HG03457 (cell line): ENCODE results near the gene KRT33A.

Experiments used
- ATAC-seq: cut with Tn5 transposase; IDR thresholded peaks from one replicate; pipeline ENCODE4 v1.9.1; 2021; ENCODE audit warnings: moderate number of reproducible peaks; ENCODE audit not compliant: unreplicated experiment

KRT33A gene

DNA sequence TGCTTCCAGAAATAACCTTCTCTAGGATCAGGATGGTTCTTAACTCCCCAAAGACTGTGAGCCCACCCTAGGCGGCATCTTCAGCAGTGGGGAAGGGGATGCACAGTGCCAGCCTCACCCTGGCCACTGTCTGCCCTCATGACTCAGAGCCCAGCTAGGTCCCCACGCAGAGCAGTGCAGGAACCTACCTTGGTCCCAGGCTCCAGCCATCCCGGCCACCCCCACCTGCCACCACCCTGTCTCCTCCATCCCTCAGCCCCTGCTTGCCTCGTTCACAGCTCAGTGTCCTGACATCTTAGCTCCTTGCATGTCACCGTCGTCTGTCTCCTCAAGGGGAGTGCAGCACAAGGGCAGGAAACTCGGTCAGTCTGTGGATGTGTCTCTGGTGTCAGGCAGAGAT, 19.0 kb downstream of the KRT33A start:
- no peak for ATAC-seq

- no peak for ATAC-seq
These were observed 21.2 kb downstream of the KRT33A start for GRCh38 chr17:41329279-41329948.

GRCh38 chr17:41328207-41328606, 22.4 kb downstream of the KRT33A start:
- no peak for ATAC-seq

DNA sequence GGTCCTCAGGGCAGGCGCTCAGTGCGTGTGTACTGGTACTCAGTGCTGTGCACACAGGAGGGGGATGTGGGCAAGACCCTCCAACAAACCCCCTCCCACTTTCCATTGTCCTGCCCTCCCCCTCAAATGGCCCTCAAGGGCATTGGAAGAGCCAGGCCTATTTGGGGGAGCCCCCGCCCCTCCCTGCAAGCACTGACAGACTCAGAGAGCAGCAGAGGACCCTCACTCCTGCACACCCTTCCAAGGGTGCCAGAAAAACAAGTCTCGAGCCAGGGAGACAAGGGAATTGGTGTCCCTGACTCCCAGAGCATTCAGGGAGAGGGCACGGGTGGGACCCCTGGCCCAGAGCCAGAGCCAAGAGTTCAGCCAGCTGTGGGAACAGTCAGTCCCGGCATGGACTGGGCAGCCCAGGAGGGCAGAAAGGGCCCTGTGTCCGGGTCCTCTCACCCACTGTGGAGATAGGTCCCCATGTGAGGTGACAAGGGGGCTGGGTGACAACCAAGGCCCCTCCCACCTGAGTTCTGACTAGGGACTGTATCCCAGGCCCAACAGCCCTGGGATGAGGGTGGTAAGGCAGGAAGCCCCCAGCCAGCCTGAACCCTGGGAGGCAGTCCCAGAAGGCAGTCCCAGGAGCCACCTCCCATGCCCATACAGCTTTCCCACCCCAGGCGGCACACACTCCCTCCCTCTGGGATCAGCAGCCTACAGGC, 23.1 kb downstream of the KRT33A start:
- no peak for ATAC-seq

- no peak for ATAC-seq
These were observed 24.2 kb downstream of the KRT33A start for GRCh38 chr17:41326173-41327145.

GRCh38 chr17:41325611-41326010, 25.0 kb downstream of the KRT33A start:
- ATAC-seq, result no peak

- ATAC-seq, result no peak
These were observed 25.5 kb downstream of the KRT33A start for GRCh38 chr17:41325126-41325525.

DNA sequence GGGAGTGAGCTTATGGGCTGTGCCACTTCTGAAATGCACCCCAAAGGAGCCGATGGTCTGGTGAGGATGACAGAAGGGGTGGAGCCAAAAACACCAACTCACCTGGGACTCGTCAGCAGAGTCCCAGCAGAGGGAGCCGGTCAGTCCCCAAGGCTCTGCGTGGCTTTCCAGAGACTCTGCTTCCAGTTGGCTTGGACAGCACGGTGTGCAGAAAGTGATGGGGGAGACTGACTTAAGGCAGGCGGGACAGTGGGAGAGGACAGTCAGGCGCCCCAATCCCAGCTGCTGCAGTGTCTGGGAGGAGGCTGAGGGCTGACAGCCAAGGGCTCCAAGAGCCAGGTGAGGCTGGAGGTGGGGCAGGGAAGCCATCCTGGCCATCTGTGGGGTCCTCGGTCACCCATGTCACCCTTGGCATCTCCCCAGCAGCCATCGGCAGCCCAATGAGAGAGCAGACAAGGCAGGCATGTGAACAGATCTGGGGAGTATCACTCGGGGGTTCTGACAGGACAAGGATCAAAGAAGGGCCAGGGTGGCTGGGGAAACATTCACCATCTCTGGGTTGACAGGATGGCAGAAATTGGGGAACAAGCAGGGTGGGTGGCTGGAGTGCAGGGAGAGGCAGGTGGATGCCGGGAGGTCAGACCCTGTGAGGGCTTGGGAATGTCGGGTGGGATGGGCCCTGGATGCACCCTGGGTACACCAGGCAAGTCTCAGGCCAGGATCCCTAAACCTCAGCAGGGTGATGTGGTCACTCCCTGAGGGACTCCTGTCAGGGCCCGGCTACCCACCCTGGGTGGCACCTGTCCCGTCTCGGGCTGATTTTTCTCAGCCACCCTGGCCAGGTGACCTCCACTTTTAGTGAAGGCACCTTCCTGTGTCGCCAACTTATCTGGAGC, 26.2 kb downstream of the KRT33A start:
- no peak for ATAC-seq

DNA sequence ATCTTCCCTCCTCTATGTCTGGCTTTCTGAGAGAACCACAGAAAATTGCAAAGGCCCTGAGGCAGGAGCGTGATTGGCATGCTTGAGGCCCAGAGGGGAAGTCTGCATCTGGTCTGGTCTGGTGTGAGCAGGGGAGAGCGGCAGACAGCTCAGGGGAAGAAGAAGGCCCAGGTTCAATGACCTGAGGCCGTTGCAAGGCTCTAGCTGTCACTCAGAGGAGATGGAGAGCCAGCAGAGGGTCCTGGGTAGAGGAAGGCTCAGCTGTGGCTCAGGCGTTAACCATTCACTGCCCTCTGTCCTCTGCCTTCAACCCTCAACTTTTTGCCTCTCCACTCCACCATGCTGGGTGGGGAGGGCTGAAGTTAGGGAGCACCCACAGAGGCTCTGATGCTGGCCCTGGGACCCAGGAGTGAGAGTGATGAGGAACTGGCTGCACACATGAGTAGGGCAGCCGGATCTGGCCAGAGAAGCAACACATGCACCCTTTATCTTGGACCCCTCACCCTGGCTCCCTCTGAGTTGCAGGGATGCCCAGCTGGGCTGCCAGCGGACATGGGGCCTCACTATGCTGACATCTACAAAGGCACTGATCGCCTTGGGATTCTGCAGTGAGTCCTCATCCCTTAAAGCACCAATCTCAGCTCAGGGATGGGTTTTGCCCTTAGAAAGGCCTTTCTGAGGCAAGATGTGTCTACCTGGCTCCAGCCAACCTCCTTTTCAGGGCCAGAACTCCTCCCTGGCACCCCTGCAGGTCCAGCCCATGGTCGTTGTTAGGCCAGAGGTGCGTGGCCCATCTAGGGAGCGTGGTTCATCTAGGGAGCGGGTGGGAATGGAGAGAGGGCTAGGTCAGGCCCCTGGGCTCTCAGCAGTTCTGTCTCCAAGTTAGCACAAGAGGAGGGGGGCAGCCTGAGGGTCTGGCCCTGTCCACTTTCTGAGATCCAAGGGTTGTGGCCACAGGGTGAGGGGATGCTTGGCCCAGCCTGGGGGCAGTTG, 27.4 kb downstream of the KRT33A start:
- ATAC-seq, result no peak

DNA sequence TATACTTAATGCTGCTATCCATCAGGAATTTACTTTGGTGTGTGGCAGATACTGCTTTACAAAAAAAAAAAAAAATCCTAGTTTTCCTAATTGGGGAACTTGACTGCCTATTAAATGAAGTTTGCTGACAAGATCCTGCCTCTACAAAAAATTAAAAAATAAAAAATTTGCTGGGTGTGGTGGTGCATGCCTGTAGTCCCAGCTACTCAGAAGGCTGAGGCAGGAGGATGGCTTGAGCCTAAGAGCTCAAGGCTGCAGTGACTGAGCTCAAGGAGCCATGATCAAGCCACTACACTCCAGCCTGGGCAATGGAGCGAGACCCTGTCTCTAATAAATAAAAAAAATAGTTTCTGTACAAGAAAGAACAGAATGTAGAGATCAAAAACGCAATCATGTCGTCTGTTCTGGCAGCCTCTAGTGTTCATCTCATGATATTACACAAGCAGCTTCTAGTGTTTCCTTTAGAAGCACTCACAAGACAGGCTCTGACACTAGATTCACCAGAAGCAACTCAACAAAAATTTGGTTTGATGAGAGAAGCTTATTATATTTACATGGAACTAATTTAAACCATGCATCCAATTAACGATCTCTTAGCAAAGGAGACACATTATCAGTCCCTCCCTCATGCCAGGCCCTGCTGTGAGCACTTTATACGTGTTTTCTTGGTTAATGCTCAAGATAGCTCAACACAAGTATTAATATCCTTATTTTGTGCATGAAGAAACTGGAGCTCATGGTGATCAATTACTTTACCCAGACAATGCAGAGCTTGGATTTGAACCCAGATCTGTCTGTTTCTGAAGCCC, 28.3 kb downstream of the KRT33A start:
- ATAC-seq, result no peak

DNA sequence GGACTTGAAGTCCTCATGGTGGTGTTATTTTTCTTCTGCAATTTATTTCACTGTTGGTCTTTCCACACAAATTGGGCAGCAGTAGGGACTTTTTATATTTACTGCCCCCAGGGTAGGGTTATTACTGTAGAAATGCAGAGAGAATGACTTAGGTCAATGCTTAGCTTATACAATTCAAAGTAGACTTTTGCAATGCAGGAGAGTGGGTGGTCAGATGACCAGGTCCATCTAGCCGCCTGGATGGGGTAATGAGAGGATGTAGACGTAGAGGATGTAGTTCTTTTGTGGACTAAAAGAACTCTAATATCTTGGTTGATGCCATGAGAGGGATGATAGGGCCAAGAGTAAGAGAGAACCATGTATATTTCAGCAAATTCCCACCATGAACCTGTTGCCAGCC, 32.4 kb downstream of the KRT33A start:
- ATAC-seq, result no peak

GRCh38 chr17:41315814-41316445, 34.7 kb downstream of the KRT33A start:
- ATAC-seq, result no peak

GRCh38 chr17:41315204-41315794, 35.3 kb downstream of the KRT33A start, which contains the start of gene KRTAP17-1:
TSS of gene KRTAP17-1 (minus strand) at chr17:41315710. CDS start at chr17:41315650, 60 bp downstream.
- no peak for ATAC-seq

GRCh38 chr17:41311111-41311510, 39.5 kb downstream of the KRT33A start:
- no peak for ATAC-seq

- no peak for ATAC-seq
These were observed 41.7 kb downstream of the KRT33A start, which contains the start of gene KRTAP16-1 for GRCh38 chr17:41308918-41309359. TSS of gene KRTAP16-1 (minus strand) at chr17:41309309. CDS start at chr17:41309253, 56 bp downstream.

- ATAC-seq, result no peak
These were observed 42.2 kb downstream of the KRT33A start for GRCh38 chr17:41308251-41308917.

GRCh38 chr17:41307647-41308046, 43.0 kb downstream of the KRT33A start:
- no peak for ATAC-seq
